Measurements from ENCODE around the gene NMU. TPM values are rescaled to one million over a fixed set of nuclear protein-coding genes. Genes with fewer than 3 reads are reported as not detected.

NMU gene
- total and polyA plus RNA-seq, 9 of the 15 experiments (the other 6 are each of a cell fraction or from before 2014, with no cell fraction given), result 73.8 to 846 (median 599) TPM

DNA sequence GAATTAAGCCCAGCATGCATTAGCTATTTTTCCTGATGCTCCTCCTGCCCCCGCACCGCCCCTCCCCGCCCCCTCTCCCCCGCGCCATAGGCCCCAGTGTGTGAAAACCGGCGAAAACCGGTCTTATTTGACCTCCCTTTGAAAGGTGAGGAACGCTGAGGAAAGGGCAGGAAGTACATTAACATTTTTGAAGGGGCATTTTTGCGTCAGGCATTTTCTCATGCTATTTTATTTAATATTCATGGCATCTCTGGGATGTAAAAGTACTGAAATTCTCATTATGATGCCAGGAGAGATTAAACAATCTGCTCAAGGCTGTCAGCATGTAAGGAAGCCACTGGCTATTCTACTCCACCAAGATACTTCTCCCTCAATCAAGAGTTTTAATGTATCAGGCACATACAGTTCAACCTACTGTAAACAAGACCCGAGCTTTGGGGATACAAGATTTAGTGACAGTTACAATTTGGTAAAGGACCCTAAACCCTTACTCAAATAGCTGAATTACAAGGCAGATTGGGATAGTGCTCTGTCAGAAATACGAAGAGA is 1.2 kb upstream of the NMU start:
- H3K9me1 ChIP-seq (ENCODE audit: control insufficient read depth, insufficient read depth, low read length), result no peaks in the 10 kb centered on the region
- FAIRE-seq (no peak), DNase-seq (ENCODE audit: extremely low read depth in 1 of 4, low spot score in 3 of 4) (peak; percentile 46 to 88 (median 62)), ATAC-seq (peak; percentile 27)
- ChIA-PET CTCF (ENCODE audit: low intra/inter-chr PET ratio) (interaction anchor here (0.6 to 0.7 kb wide), 2 partner anchors 61 to 62 kb away, joined by 3 read pairs; no protein-coding TSS in a partner anchor), POLR2A (interaction anchor here (1.0 to 1.7 kb wide), 3 partner anchors 20 to 94 kb away, joined by 3 to 4 read pairs (median 4); no protein-coding TSS in a partner anchor)
- H3K4me1 ChIP-seq (replicated peaks in 1 of 2; ENCODE audit: control insufficient read depth in 2 of 2, insufficient read depth in 2 of 2, low read length in 2 of 2), result peaks cover 12 to 20% of the 10 kb centered on the region in 2 experiments
- 1% methylated on average over 12 of the region's 12 CpGs for WGBS (ENCODE audit: insufficient coverage, low coverage, missing lambda C conversion rate)
- no peaks in the 10 kb centered on the region for H3K27me3 ChIP-seq (ENCODE audit: control insufficient read depth in 2 of 2, insufficient read depth in 2 of 2, low read length in 2 of 2)
- peak overlapping the region; percentile 94 for H3K4me2 ChIP-seq (ENCODE audit: insufficient read depth, low read length)
- H3K9me3 ChIP-seq (replicated peaks; ENCODE audit: control insufficient read depth, insufficient read depth, low read depth, low read length), result no peaks in the 10 kb centered on the region
- H4K20me1 ChIP-seq (replicated peaks; ENCODE audit: control insufficient read depth, insufficient read depth, low read length), result no peaks in the 10 kb centered on the region
- H3K4me3 ChIP-seq, result no peak overlapping the region
- intact Hi-C loops (cut with micrococcal nuclease), result loop anchor here (5.0 to 10.0 kb wide), 3 partner anchors 90 to 293 kb away; partner anchors contain the start of genes CLOCK and SRD5A3
- H3K27ac ChIP-seq (ENCODE audit: extremely low read depth, low read depth, low read length), result peak overlapping the region; percentile 96
- H2AFZ ChIP-seq (ENCODE audit: low read depth, low read length), result peak overlapping the region; percentile 95
- in situ Hi-C loops (cut with MboI), result no loop called here
- peaks cover 48% of the 10 kb centered on the region for H3K79me2 ChIP-seq (ENCODE audit: control insufficient read depth, insufficient read depth, low read length)
- TSS peak; percentile 80 for BruUV-seq (replicated peaks)
- H3K9ac ChIP-seq (ENCODE audit: insufficient read depth in 1 of 2, low read depth in 2 of 2, low read length in 2 of 2), result peak overlapping the region in 1 of 2 experiments; percentile 82; a peak in 2 of 4 replicates
- H3K36me3 ChIP-seq (ENCODE audit: control insufficient read depth, insufficient read depth, low read length), result peaks cover 15% of the 10 kb centered on the region; the same call in 2 of the 3 replicates
- no peak for TF ChIP-seq PTRF (tag; IDR thresholded peaks at IDR 0.05)
- TF ChIP-seq SIX5 (IDR thresholded peaks at IDR 0.05; ENCODE audit: borderline replicate concordance in 1 of 2, insufficient read depth in 1 of 2, low read depth in 1 of 2, low read length in 2 of 2), result no peak
- no peak for TF ChIP-seq POLR2G (IDR thresholded peaks at IDR 0.05; ENCODE audit: low read depth, low read length)
- TF ChIP-seq JUND (IDR thresholded peaks at IDR 0.05; ENCODE audit: borderline replicate concordance, low read depth, low read length), result peak; percentile 29; the same call in 1 of the 2 replicates
- no peak; the same call in 2 of the 3 replicates for TF ChIP-seq JUND (tag; IDR thresholded peaks at IDR 0.05; ENCODE audit: borderline replicate concordance, low read depth, low read length)
- TF ChIP-seq, protein P1, sequence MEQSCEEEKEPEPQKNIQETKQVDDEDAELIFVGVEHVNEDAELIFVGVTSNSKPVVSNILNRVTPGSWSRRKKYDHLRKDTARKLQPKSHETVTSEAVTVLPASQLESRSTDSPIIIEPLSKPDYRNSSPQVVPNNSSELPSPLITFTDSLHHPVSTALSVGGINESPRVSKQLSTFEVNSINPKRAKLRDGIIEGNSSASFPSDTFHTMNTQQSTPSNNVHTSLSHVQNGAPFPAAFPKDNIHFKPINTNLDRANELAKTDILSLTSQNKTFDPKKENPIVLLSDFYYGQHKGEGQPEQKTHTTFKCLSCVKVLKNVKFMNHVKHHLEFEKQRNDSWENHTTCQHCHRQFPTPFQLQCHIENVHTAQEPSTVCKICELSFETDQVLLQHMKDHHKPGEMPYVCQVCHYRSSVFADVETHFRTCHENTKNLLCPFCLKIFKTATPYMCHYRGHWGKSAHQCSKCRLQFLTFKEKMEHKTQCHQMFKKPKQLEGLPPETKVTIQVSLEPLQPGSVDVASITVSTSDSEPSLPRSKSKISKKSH (CRISPR knock-in tag; IDR thresholded peaks at IDR 0.05), result no peak
- peak; percentile 61 for TF ChIP-seq NR2C1 (IDR thresholded peaks at IDR 0.05)
- TF ChIP-seq NR2C1 (tag; IDR thresholded peaks at IDR 0.05), result peak; percentile 72
- TF ChIP-seq HDAC8 (tag; IDR thresholded peaks at IDR 0.05), result no peak
- TF ChIP-seq NBN (IDR thresholded peaks at IDR 0.05; ENCODE audit: low read depth), result no peak
- TF ChIP-seq, protein P2, sequence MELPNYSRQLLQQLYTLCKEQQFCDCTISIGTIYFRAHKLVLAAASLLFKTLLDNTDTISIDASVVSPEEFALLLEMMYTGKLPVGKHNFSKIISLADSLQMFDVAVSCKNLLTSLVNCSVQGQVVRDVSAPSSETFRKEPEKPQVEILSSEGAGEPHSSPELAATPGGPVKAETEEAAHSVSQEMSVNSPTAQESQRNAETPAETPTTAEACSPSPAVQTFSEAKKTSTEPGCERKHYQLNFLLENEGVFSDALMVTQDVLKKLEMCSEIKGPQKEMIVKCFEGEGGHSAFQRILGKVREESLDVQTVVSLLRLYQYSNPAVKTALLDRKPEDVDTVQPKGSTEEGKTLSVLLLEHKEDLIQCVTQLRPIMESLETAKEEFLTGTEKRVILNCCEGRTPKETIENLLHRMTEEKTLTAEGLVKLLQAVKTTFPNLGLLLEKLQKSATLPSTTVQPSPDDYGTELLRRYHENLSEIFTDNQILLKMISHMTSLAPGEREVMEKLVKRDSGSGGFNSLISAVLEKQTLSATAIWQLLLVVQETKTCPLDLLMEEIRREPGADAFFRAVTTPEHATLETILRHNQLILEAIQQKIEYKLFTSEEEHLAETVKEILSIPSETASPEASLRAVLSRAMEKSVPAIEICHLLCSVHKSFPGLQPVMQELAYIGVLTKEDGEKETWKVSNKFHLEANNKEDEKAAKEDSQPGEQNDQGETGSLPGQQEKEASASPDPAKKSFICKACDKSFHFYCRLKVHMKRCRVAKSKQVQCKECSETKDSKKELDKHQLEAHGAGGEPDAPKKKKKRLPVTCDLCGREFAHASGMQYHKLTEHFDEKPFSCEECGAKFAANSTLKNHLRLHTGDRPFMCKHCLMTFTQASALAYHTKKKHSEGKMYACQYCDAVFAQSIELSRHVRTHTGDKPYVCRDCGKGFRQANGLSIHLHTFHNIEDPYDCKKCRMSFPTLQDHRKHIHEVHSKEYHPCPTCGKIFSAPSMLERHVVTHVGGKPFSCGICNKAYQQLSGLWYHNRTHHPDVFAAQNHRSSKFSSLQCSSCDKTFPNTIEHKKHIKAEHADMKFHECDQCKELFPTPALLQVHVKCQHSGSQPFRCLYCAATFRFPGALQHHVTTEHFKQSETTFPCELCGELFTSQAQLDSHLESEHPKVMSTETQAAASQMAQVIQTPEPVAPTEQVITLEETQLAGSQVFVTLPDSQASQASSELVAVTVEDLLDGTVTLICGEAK (IDR thresholded peaks at IDR 0.05), result peak; percentile 53; the same call in 1 of the 2 replicates
- TF ChIP-seq, protein P2 (CRISPR knock-in tag; IDR thresholded peaks at IDR 0.05), result no peak

All from K562 (cell line).